HG02938 (cell line): Measurements from ENCODE around the gene SLC26A2.

ENCODE experiments used
- ATAC-seq: cut with Tn5 transposase; IDR thresholded peaks from one replicate; pipeline ENCODE4 v1.9.1; 2021; ENCODE audit warnings: mild to moderate bottlenecking, moderate library complexity; ENCODE audit not compliant: unreplicated experiment

Gene SLC26A2

GRCh38 chr5:149960272-149961185, at the start of gene SLC26A2:
Gene SLC26A2 (plus strand): TSS chr5:149960758. CDS start chr5:149977653, 16,895 bp downstream.
- ATAC-seq = peak; percentile 97

- no peak for ATAC-seq
Observed at GRCh38 chr5:149911031-149911430, 49.5 kb upstream of the SLC26A2 start.

GRCh38 chr5:149912226-149912871, 48.2 kb upstream of the SLC26A2 start:
- ATAC-seq = no peak

GRCh38 chr5:149913436-149914419, 46.8 kb upstream of the SLC26A2 start:
- ATAC-seq = no peak

- ATAC-seq = no peak
Observed at GRCh38 chr5:149915392-149916260, 44.9 kb upstream of the SLC26A2 start.

- no peak for ATAC-seq
Observed at GRCh38 chr5:149916334-149917072, 44.1 kb upstream of the SLC26A2 start.

GRCh38 chr5:149917073-149917676, 43.4 kb upstream of the SLC26A2 start:
- ATAC-seq = no peak

- no peak for ATAC-seq
Observed at GRCh38 chr5:149921597-149921996, 39.0 kb upstream of the SLC26A2 start.

GRCh38 chr5:149922950-149923349, 37.6 kb upstream of the SLC26A2 start:
- no peak for ATAC-seq

GRCh38 chr5:149924486-149924885, 36.1 kb upstream of the SLC26A2 start:
- no peak for ATAC-seq

- no peak for ATAC-seq
Observed at GRCh38 chr5:149930043-149930748, 30.4 kb upstream of the SLC26A2 start.

GRCh38 chr5:149930749-149931574, 29.6 kb upstream of the SLC26A2 start:
- no peak for ATAC-seq

- ATAC-seq = no peak
Observed at GRCh38 chr5:149931992-149932436, 28.5 kb upstream of the SLC26A2 start.

GRCh38 chr5:149932445-149933350, 27.9 kb upstream of the SLC26A2 start:
- no peak for ATAC-seq

GRCh38 chr5:149935431-149935901, 25.1 kb upstream of the SLC26A2 start:
- no peak for ATAC-seq

GRCh38 chr5:149936044-149936699, 24.4 kb upstream of the SLC26A2 start:
- ATAC-seq = no peak
